Measurements from ENCODE around the gene STXBP1. TPM values are rescaled to one million over a fixed set of nuclear protein-coding genes. Genes with fewer than 3 reads are reported as not detected.

The STXBP1 gene
- total RNA-seq, 2 donors from 2014 or later, result 32.2 to 47.6 TPM

DNA sequence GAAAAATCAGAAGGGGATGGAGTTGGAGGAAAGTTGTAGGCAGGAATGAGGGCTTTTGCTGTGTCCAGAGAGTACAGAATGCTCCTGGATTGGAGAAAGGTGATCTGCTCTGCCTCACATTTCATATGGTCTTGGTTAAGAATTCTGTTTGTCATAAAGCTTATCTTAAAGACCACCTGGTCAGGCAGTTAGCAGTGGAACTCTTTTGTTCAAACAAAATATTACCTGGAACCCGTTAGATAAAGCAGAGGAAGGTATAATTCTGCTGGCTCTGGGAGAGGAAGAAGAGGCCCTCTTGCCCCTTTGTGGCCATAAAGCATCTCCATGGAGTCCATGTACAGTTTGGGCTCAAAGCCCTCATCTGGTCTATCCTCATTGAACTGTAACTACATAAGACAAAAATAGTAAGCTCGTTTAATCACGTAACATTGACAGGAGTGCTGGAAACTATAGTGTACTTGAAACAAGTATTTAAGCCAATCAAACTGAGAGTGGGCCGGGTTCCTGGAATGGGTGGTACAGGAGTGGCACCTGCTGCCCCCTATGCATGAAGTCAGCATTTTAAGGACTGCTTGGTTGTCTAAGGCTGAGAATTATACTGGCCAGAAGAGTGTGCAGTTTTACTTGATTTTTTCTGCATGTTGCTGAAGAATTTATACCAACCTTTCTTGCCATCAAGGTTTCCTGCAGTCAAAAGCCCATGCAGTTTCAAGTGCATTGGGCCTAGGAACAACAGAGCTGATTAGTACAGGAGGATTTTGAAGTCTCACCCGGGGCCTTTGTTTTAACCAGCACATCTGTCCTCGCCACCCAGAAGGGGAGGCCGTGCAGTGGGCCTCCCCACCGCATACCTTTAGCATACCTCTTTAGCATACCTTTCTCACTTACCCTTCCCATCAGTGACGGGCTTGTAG is 39.9 kb downstream of the STXBP1 start:
- no peak for DNase-seq (ENCODE audit: low spot score)
- Histone ChIP-seq H3K27ac (no peak overlapping the region), H3K36me3 (no peaks in the 10 kb centered on the region), H3K9me3 (no peaks in the 10 kb centered on the region), H3K4me1 (replicated peaks) (no peaks in the 10 kb centered on the region), H3K4me3 (no peak overlapping the region), H3K27me3 (replicated peaks; ENCODE audit: insufficient read depth) (no peaks in the 10 kb centered on the region)
- no peak for TF ChIP-seq CTCF (IDR thresholded peaks at IDR 0.05)
- TF ChIP-seq POLR2AphosphoS5 (IDR thresholded peaks at IDR 0.05), result no peak
- TF ChIP-seq POLR2A (IDR thresholded peaks at IDR 0.05), result no peak
- intact Hi-C loops (cut with DNase I), result no loop called here
- 81% methylated on average over 9 of the region's 9 CpGs for WGBS

DNA sequence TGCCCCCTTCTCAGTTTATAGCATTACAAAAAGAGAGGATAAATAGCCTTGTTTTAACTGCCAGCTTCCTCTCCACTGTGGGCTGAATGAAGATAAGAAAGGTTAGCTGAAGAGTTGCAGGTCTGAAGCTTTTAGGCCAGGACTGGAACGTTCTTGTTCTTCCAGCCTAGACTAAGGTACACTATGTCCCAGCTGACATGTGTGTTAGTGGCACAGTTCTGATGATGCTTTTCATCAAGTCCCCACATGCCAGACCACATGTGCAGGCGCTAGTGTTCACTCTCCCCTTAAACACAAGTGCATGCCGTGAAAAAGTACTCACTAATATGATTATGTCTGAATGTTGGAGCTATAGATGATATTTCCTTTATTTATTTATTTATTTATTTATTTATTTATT is 40.7 kb downstream of the STXBP1 start:
- no peak for TF ChIP-seq CTCF (IDR thresholded peaks at IDR 0.05)
- no peak for TF ChIP-seq POLR2A (IDR thresholded peaks at IDR 0.05)
- TF ChIP-seq POLR2AphosphoS5 (IDR thresholded peaks at IDR 0.05), result no peak
- Histone ChIP-seq H3K27me3 (replicated peaks; ENCODE audit: insufficient read depth) (no peaks in the 10 kb centered on the region), H3K27ac (no peak overlapping the region), H3K4me1 (replicated peaks) (no peaks in the 10 kb centered on the region), H3K4me3 (no peak overlapping the region), H3K9me3 (no peaks in the 10 kb centered on the region), H3K36me3 (no peaks in the 10 kb centered on the region)
- WGBS, result 69% methylated on average over 3 of the region's 3 CpGs
- no peak for DNase-seq (ENCODE audit: low spot score)
- intact Hi-C loops (cut with DNase I), result no loop called here

- DNase-seq (ENCODE audit: low spot score), result no peak
- TF ChIP-seq POLR2A (IDR thresholded peaks at IDR 0.05) (no peak), POLR2AphosphoS5 (IDR thresholded peaks at IDR 0.05) (no peak), CTCF (IDR thresholded peaks at IDR 0.05) (no peak)
- no peaks in the 10 kb centered on the region for H3K9me3 ChIP-seq
- no peak overlapping the region for H3K4me3 ChIP-seq
- 77% methylated on average over 5 of the region's 5 CpGs for WGBS
- intact Hi-C loops (cut with DNase I), result no loop called here
- H3K27me3 ChIP-seq (replicated peaks; ENCODE audit: insufficient read depth), result no peaks in the 10 kb centered on the region
- no peak overlapping the region for H3K27ac ChIP-seq
- H3K36me3 ChIP-seq, result no peaks in the 10 kb centered on the region
- no peaks in the 10 kb centered on the region for H3K4me1 ChIP-seq (replicated peaks)
Observed at GRCh38 chr9:127654619-127655018, 42.5 kb downstream of the STXBP1 start.

- 80% methylated on average over 5 of the region's 5 CpGs for WGBS
- intact Hi-C loops (cut with DNase I), result no loop called here
- H3K36me3 ChIP-seq, result no peaks in the 10 kb centered on the region
Observed at GRCh38 chr9:127658428-127658827, 46.4 kb downstream of the STXBP1 start.

More at GRCh38 chr9:127658428-127658827, 46.4 kb downstream of the STXBP1 start:
- H3K27me3 ChIP-seq (replicated peaks; ENCODE audit: insufficient read depth), result no peaks in the 10 kb centered on the region
- no peak overlapping the region for H3K27ac ChIP-seq
- DNase-seq (ENCODE audit: low spot score), result no peak
- no peak overlapping the region for H3K4me3 ChIP-seq
- TF ChIP-seq CTCF (IDR thresholded peaks at IDR 0.05), result no peak
- TF ChIP-seq POLR2A (IDR thresholded peaks at IDR 0.05), result no peak
- TF ChIP-seq POLR2AphosphoS5 (IDR thresholded peaks at IDR 0.05), result no peak
- no peaks in the 10 kb centered on the region for H3K9me3 ChIP-seq
- no peaks in the 10 kb centered on the region for H3K4me1 ChIP-seq (replicated peaks)
